ENCODE data around the gene EXOC3L4.

DNA sequence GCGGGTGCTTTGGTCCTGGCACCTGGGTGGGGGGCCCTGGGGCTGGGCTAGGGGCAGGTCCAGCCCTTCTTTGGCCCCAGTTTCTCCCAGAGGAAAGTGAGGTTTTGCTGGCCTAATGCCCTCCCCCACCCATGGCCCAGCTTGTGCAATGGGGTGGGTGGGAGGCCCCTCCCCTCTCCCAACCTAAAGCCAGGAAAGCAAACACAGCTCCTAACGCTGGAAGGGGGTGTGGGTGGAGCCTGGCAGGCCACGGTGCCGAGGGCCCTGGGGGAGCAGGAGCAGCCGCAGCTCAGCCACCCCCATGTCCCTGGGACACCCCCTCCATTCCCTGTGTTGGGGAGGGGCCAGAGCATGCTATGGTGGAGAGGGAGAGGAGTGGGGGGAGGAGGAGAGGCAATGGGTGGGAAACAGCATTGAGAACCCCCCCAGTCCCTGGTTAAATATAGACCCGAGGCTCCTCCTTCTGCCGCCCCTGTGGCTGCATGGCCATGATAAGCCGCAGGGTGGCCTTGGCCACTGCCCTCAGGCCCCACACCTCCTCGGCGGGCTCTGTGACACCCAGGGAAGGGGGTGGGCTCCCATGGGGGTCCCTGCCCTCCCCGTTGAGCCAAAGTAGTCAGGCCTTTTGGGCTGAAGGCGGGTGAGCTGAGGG lies 4.7 kb downstream of the EXOC3L4 start:
- TF ChIP-seq CTCF (IDR thresholded peaks at IDR 0.05; ENCODE audit: insufficient read depth, low read depth, low read length) (no peak), EZH2 (IDR thresholded peaks at IDR 0.05; ENCODE audit: insufficient read depth, low read length) (no peak)

Measured in astrocyte (in vitro differentiated cells and primary cell).